Erythroblast (primary cell): ENCODE results near the gene H2BW2.
"Not testable (repeated sequence)": the region's sequence is repeated elsewhere in the genome, so short reads cannot be mapped to it uniquely, and the experiment has no call there.

Experiments used
- DNase-seq, 2 experiments: peaks; one replicate each; lab custom pipeline; 2025; lab: John Stamatoyannopoulos, UW
- GATA1 ChIP-seq: IDR thresholded peaks from 2 replicates; pipeline ENCODE4 v1.6.1; 2011; ENCODE audit warnings: low read depth, mild to moderate bottlenecking, control low read depth, low read length, moderate library complexity
- POLR2A ChIP-seq: IDR thresholded peaks from 2 replicates; pipeline ENCODE4 v1.6.1; 2011; ENCODE audit warnings: mild to moderate bottlenecking, low read length

Gene H2BW2

GRCh38 chrX:104039689-104040505 lies at the start of gene H2BW2:
Gene H2BW2 (plus strand): TSS chrX:104039956. CDS start chrX:104039995, 39 bp downstream.
- no peak for TF ChIP-seq POLR2A
- TF ChIP-seq GATA1: no peak
- DNase-seq: no peak

- no peak for TF ChIP-seq POLR2A
- no peak for TF ChIP-seq GATA1
- no peak for DNase-seq
Measured at GRCh38 chrX:103999234-103999633, 40.5 kb upstream of the H2BW2 start.

GRCh38 chrX:104008831-104009230 lies 30.9 kb upstream of the H2BW2 start:
- TF ChIP-seq GATA1: no peak

GRCh38 chrX:104013158-104013557 lies 26.6 kb upstream of the H2BW2 start:
- no peak for TF ChIP-seq GATA1
- TF ChIP-seq POLR2A: no peak
- DNase-seq: no peak

More at GRCh38 chrX:104008831-104009230, 30.9 kb upstream of the H2BW2 start:
- no peak for DNase-seq

- DNase-seq: no peak
- no peak for TF ChIP-seq GATA1
- TF ChIP-seq POLR2A: no peak
Measured at GRCh38 chrX:104013606-104014005, 26.1 kb upstream of the H2BW2 start, which contains the start of gene H2BW1. Gene H2BW1 (minus strand): TSS chrX:104013708. CDS start chrX:104013576, 132 bp downstream.

GRCh38 chrX:104015576-104015975 lies 24.2 kb upstream of the H2BW2 start:
- not testable (repeated sequence) for DNase-seq

GRCh38 chrX:104018126-104018525 lies 21.6 kb upstream of the H2BW2 start:
- TF ChIP-seq POLR2A (no peak), GATA1 (no peak)
- DNase-seq: no peak

- no peak for DNase-seq
- TF ChIP-seq POLR2A (no peak), GATA1 (no peak)
Measured at GRCh38 chrX:104041003-104041402, 1.2 kb downstream of the H2BW2 start.

- DNase-seq: no peak
- no peak for TF ChIP-seq GATA1
- no peak for TF ChIP-seq POLR2A
Measured at GRCh38 chrX:104045642-104046041, 5.9 kb downstream of the H2BW2 start.

- no peak for DNase-seq
- TF ChIP-seq POLR2A (no peak), GATA1 (no peak)
Measured at GRCh38 chrX:104047171-104047570, 7.4 kb downstream of the H2BW2 start.

- DNase-seq: not testable (repeated sequence)
Measured at GRCh38 chrX:104054956-104055355, 15.2 kb downstream of the H2BW2 start.

GRCh38 chrX:104062636-104063035 lies 22.9 kb downstream of the H2BW2 start:
- DNase-seq: not testable (repeated sequence)

- not testable (repeated sequence) for DNase-seq
Measured at GRCh38 chrX:104075778-104076445, 36.2 kb downstream of the H2BW2 start, which contains the start of gene TMSB15C. Gene TMSB15C (minus strand): TSS chrX:104076236.

- not testable (repeated sequence) for DNase-seq
Measured at GRCh38 chrX:104077854-104078253, 38.1 kb downstream of the H2BW2 start.

- no peak for DNase-seq
- TF ChIP-seq GATA1 (no peak), POLR2A (no peak)
Measured at GRCh38 chrX:104084063-104084462, 44.3 kb downstream of the H2BW2 start.
